Activated CD8-positive, alpha-beta T cell treated with anti-CD3 and anti-CD28 coated beads for 36 hours (primary cell): ENCODE measurements around the gene PLEKHH3. TPM values are rescaled to one million over a fixed set of nuclear protein-coding genes. Genes with fewer than 3 reads are reported as not detected.

Experiments used
- ATAC-seq: fragments of 200-7000 bp; cut with Tn5 transposase; one replicate; pipeline ENCODE4 v1.10.0; 2021; ENCODE audit warnings: mild to moderate bottlenecking, moderate library complexity
- CTCF ChIA-PET: fragments of 350-600 bp; sonication (Branson Sonifier 250); formaldehyde crosslinking; loops from one replicate; lab custom pipeline; 2021; ENCODE audit warnings: antibody characterized with exemption; lab: Charles Lee
- POLR2A ChIA-PET: fragments of 350-600 bp; sonication (Branson Sonifier 250); formaldehyde crosslinking; loops from one replicate; lab custom pipeline; 2021; ENCODE audit warnings: antibody characterized with exemption; lab: Charles Lee
- DNase-seq: peaks from one replicate; pipeline ENCODE4 v3.0.0-alpha.2; 2020
- H3K27ac Mint-ChIP-seq: one replicate; pipeline ENCODE4 v1.8.0; 2021; ENCODE audit warnings: mild to moderate bottlenecking, mixed read lengths
- H3K27me3 Mint-ChIP-seq: one replicate; pipeline ENCODE4 v1.8.0; 2021; ENCODE audit warnings: mixed read lengths
- H3K36me3 Mint-ChIP-seq: one replicate; pipeline ENCODE4 v1.8.0; 2021; ENCODE audit warnings: low read depth, mixed read lengths
- H3K4me1 Mint-ChIP-seq: one replicate; pipeline ENCODE4 v1.8.0; 2021; ENCODE audit warnings: low read depth, mixed read lengths
- H3K4me3 Mint-ChIP-seq: one replicate; pipeline ENCODE4 v1.8.0; 2021; ENCODE audit warnings: mild to moderate bottlenecking, moderate library complexity, mixed read lengths
- H3K9me3 Mint-ChIP-seq: one replicate; pipeline ENCODE4 v1.8.0; 2021; ENCODE audit warnings: mixed read lengths
- CTCF ChIP-seq: fragments of 200-600 bp; IDR thresholded peaks from one replicate; pipeline ENCODE4 v1.8.0; 2022; ENCODE audit warnings: antibody characterized with exemption, mild to moderate bottlenecking
- intact Hi-C: fragments of 100-400 bp; cut with micrococcal nuclease; formaldehyde crosslinking; loops from one replicate; pipeline ENCODE4 v1.10.0; 2022
- total RNA-seq, 2 experiments: library from RNA; stranded (reverse); gene quantifications; one replicate each; pipeline ENCODE4 v1.2.3, GENCODE V29; 2021

Gene PLEKHH3
- total RNA-seq, 2 experiments from 2014 or later: 0.29 to 0.65 TPM

DNA sequence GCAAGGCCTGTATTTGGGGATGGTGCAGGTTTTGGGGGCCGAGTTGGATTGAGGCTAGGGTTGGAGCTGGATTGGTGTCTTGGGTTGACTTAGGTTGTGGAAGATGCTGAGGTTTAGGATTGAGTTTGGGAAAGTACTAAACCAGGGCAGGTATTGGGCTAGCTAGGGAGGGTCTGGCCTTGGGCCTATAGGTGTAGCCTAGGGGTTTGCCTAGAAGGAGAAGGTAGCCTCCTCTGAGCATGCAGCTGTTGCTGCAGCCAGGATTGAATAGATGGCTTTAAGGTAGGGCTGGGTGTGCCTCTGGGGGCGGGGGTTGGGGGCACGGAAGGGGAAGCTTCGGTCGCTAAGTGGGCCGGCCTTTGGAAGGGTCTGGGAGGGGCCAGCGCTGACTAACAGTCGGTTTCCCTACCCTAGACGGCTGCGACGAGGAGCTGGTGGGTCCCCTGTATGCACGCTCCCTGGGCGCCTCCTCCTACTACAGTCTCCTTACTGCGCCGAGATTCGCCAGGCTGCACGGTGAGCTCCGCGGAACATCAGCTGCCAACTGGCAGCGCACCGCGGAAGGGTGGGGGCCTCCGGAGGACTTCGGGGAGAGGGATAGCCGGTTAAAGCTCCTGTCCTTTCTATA lies 6.7 kb upstream of the PLEKHH3 start:
- H3K9me3 Mint-ChIP-seq: no peaks in the 10 kb centered on the region
- H3K27me3 Mint-ChIP-seq: peaks cover 39% of the 10 kb centered on the region
- ChIA-PET POLR2A (interaction anchor here (0.6 to 1.5 kb wide), 10 partner anchors 9 to 304 kb away, joined by 3 to 7 read pairs (median 3); partner anchors contain the start of genes BECN1 and PSMC3IP), CTCF (interaction anchor here (0.7 to 2.2 kb wide), 6 partner anchors 9 to 105 kb away, joined by 3 to 12 read pairs (median 4); partner anchors contain the start of gene PSMC3IP)
- no peak for ATAC-seq
- H3K4me3 Mint-ChIP-seq: no peak overlapping the region
- H3K36me3 Mint-ChIP-seq: no peaks in the 10 kb centered on the region
- no peak overlapping the region for H3K27ac Mint-ChIP-seq
- TF ChIP-seq CTCF: no peak
- DNase-seq: peak; percentile 41
- H3K4me1 Mint-ChIP-seq: peaks cover 37% of the 10 kb centered on the region
- intact Hi-C loops: no loop called here

- H3K4me1 Mint-ChIP-seq: peaks cover 41% of the 10 kb centered on the region
- H3K27ac Mint-ChIP-seq: no peak overlapping the region
- CTCF ChIA-PET: interaction anchor here (1.6 to 2.2 kb wide), 5 partner anchors 9 to 105 kb away, joined by 4 to 12 read pairs (median 5); partner anchors contain the start of gene PSMC3IP
- TF ChIP-seq CTCF: no peak
- peak overlapping the region; percentile 61 for H3K4me3 Mint-ChIP-seq
- DNase-seq (peak; percentile 57), ATAC-seq (no peak)
- H3K36me3 Mint-ChIP-seq: no peaks in the 10 kb centered on the region
- POLR2A ChIA-PET: interaction anchor here (0.7 to 1.5 kb wide), 7 partner anchors 9 to 304 kb away, joined by 3 to 7 read pairs (median 5); partner anchors contain the start of genes BECN1 and PSMC3IP
- intact Hi-C loops: no loop called here
- no peaks in the 10 kb centered on the region for H3K9me3 Mint-ChIP-seq
- H3K27me3 Mint-ChIP-seq: peaks cover 39% of the 10 kb centered on the region
These were observed 6.1 kb upstream of the PLEKHH3 start for GRCh38 chr17:42682722-42683403.

- Mint-ChIP-seq H3K27me3 (peaks cover 39% of the 10 kb centered on the region), H3K4me3 (peak within 1 kb of the TSS; percentile 61), H3K9me3 (no peaks in the 10 kb centered on the region), H3K4me1 (peaks cover 45% of the 10 kb centered on the region), H3K36me3 (no peaks in the 10 kb centered on the region), H3K27ac (no peak within 1 kb of the TSS)
- intact Hi-C loops: no loop called here
- ChIA-PET POLR2A (interaction anchor here (1.1 to 1.5 kb wide), 4 partner anchors 10 to 142 kb away, joined by 3 to 7 read pairs (median 6); partner anchors contain the start of genes BECN1 and PSMC3IP), CTCF (interaction anchor here (1.6 to 2.2 kb wide), 3 partner anchors 80 to 104 kb away, joined by 5 to 12 read pairs (median 5); partner anchors contain the start of gene PSMC3IP)
- DNase-seq: no peak
- ATAC-seq: no peak
- no peak for TF ChIP-seq CTCF
These were observed 5.4 kb upstream of the PLEKHH3 start, which contains the start of gene CNTNAP1 for GRCh38 chr17:42681976-42682721. TSS of gene CNTNAP1 (plus strand) at chr17:42682531. CDS start at chr17:42682830, 299 bp downstream.

GRCh38 chr17:42680331-42680808 lies 3.6 kb upstream of the PLEKHH3 start:
- intact Hi-C loops: no loop called here
- no peak for ATAC-seq
- Mint-ChIP-seq H3K4me1 (peaks cover 51% of the 10 kb centered on the region), H3K9me3 (no peaks in the 10 kb centered on the region), H3K27me3 (peaks cover 43% of the 10 kb centered on the region), H3K36me3 (no peaks in the 10 kb centered on the region), H3K27ac (no peak overlapping the region), H3K4me3 (peak overlapping the region; percentile 53)
- CTCF ChIA-PET: interaction anchor here (0.6 to 3.2 kb wide), 10 partner anchors 9 to 141 kb away, joined by 3 to 39 read pairs (median 3); partner anchors contain the start of gene PSMC3IP
- TF ChIP-seq CTCF: no peak
- POLR2A ChIA-PET: interaction anchor here (1.9 kb wide), 1 partner anchor 102 kb away, joined by 7 read pairs; no protein-coding TSS in a partner anchor
- no peak for DNase-seq
